ENCODE results near the gene GPATCH2L. TPM values are rescaled to one million over a fixed set of nuclear protein-coding genes. Genes with fewer than 3 reads are reported as not detected.

Gene GPATCH2L
- total and polyA plus RNA-seq, 2 experiments from 2014 or later: 18.2 to 91.4 TPM

GRCh38 chr14:76245097-76245496 lies 93.4 kb downstream of the GPATCH2L start:
- no peak for TF ChIP-seq CTCF (IDR thresholded peaks at IDR 0.05; ENCODE audit: low read depth, low read length)
- H3K27me3 ChIP-seq: no peaks in the 10 kb centered on the region

GRCh38 chr14:76250302-76250701 lies 98.6 kb downstream of the GPATCH2L start:
- DNase-seq (ENCODE audit: low read depth in 1 of 2, low spot score in 1 of 2): no peak
- no peak overlapping the region for H3K27ac ChIP-seq
- no peak overlapping the region for H3K4me3 ChIP-seq
- TF ChIP-seq CTCF (IDR thresholded peaks at IDR 0.05; ENCODE audit: low read depth, low read length): no peak
- H3K36me3 ChIP-seq: no peaks in the 10 kb centered on the region
- H3K27me3 ChIP-seq: no peaks in the 10 kb centered on the region
- H3K9me3 ChIP-seq (ENCODE audit: low read depth): no peaks in the 10 kb centered on the region
- no peaks in the 10 kb centered on the region for H3K4me1 ChIP-seq (ENCODE audit: low read depth)

More at GRCh38 chr14:76245097-76245496, 93.4 kb downstream of the GPATCH2L start:
- no peaks in the 10 kb centered on the region for H3K36me3 ChIP-seq
- no peaks in the 10 kb centered on the region for H3K4me1 ChIP-seq (ENCODE audit: low read depth)
- H3K27ac ChIP-seq: no peak overlapping the region
- no peak overlapping the region for H3K4me3 ChIP-seq
- DNase-seq (ENCODE audit: low read depth in 1 of 2, low spot score in 1 of 2): no peak
- no peaks in the 10 kb centered on the region for H3K9me3 ChIP-seq (ENCODE audit: low read depth)

GRCh38 chr14:76252471-76252870 lies 100.7 kb downstream of the GPATCH2L start:
- H3K4me3 ChIP-seq: no peak overlapping the region
- no peak overlapping the region for H3K27ac ChIP-seq
- no peak for TF ChIP-seq CTCF (IDR thresholded peaks at IDR 0.05; ENCODE audit: low read depth, low read length)
- no peaks in the 10 kb centered on the region for H3K9me3 ChIP-seq (ENCODE audit: low read depth)
- no peaks in the 10 kb centered on the region for H3K36me3 ChIP-seq
- no peaks in the 10 kb centered on the region for H3K27me3 ChIP-seq
- DNase-seq (ENCODE audit: low read depth in 1 of 2, low spot score in 1 of 2): no peak
- H3K4me1 ChIP-seq (ENCODE audit: low read depth): no peaks in the 10 kb centered on the region

GRCh38 chr14:76253111-76253510 lies 101.4 kb downstream of the GPATCH2L start:
- Histone ChIP-seq H3K36me3 (no peaks in the 10 kb centered on the region), H3K4me1 (ENCODE audit: low read depth) (no peaks in the 10 kb centered on the region), H3K27ac (no peak overlapping the region), H3K9me3 (ENCODE audit: low read depth) (no peaks in the 10 kb centered on the region), H3K27me3 (no peaks in the 10 kb centered on the region), H3K4me3 (no peak overlapping the region)
- DNase-seq (ENCODE audit: low read depth in 1 of 2, low spot score in 1 of 2): no peak
- no peak for TF ChIP-seq CTCF (IDR thresholded peaks at IDR 0.05; ENCODE audit: low read depth, low read length)

- H3K36me3 ChIP-seq: no peaks in the 10 kb centered on the region
- no peaks in the 10 kb centered on the region for H3K27me3 ChIP-seq
- no peak for TF ChIP-seq CTCF (IDR thresholded peaks at IDR 0.05; ENCODE audit: low read depth, low read length)
- no peaks in the 10 kb centered on the region for H3K9me3 ChIP-seq (ENCODE audit: low read depth)
- no peak for DNase-seq (ENCODE audit: low read depth in 1 of 2, low spot score in 1 of 2)
- no peak overlapping the region for H3K27ac ChIP-seq
- no peaks in the 10 kb centered on the region for H3K4me1 ChIP-seq (ENCODE audit: low read depth)
- H3K4me3 ChIP-seq: no peak overlapping the region
Measured at GRCh38 chr14:76256545-76256944, 104.8 kb downstream of the GPATCH2L start.
